Stimulated activated CD8-positive, alpha-beta memory T cell treated with anti-CD3 and anti-CD28 coated beads, Interleukin-12 subunit alpha, Interleukin-12 subunit beta, amount 100 ng/mL, for 1 hour (primary cell): ENCODE measurements around the gene KCNG3.
"Not testable (repeated sequence)": the region's sequence is repeated elsewhere in the genome, so short reads cannot be mapped to it uniquely, and the experiment has no call there.

ENCODE experiments used
- DNase-seq: peaks from one replicate; pipeline ENCODE4 v3.0.0-alpha.2; 2020; ENCODE audit warnings: low read depth

The KCNG3 gene

DNA sequence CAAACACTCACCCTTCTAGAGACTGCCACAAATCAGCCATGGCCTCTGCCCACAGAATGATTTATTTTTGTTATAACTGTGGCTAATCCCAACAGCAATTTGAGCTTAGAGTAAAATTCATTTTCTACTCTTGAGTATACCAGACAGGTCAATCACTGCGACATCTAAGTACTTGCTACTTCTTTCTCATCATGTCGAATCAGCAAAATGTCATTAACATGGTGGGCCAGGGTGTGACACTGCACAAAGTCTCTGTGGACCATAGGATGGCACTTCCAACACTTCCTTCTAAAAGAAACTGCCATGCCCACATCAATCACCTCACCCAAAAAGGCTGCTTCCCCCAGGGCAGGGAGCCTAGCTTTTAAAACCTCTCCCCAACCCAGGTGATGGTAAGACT is 64.4 kb downstream of the KCNG3 start:
- no peak for DNase-seq

DNA sequence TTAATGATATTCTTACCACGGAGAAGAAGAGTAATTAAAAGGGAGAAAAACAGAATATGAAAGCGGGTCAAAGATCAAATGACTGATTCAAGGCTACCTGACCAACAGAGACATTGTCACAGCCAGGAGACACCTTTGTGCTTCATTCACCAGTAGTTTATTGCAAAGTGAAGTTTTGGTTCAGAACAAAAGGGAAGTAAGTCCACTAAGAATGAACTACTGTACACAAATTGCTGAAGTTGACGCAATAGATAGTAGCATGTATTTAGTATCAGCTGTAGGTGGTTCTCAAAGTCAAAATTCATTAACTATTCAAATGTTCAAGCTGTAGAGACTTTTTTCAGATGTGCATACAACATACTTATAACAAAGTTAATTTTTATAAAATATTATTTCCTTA is 68.1 kb downstream of the KCNG3 start:
- no peak for DNase-seq

DNA sequence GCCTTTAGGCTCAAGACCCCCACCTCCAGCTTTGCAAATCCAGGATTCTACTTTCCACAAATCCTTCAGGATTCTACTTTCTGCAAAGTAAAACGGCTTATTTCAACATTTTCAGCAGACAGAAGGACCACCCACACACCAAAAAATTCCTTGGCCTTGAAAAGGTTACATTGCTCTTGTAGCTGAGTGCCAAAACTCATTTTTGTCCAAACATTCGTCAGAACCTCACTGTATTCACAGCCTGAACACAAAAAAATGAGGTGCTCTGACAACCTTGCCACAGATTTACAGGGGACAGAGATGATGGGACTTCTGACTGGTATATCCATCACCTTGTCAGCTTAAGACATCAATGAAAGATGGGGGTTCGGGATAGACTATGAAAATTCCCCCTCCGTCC is 69.7 kb downstream of the KCNG3 start:
- no peak for DNase-seq

DNA sequence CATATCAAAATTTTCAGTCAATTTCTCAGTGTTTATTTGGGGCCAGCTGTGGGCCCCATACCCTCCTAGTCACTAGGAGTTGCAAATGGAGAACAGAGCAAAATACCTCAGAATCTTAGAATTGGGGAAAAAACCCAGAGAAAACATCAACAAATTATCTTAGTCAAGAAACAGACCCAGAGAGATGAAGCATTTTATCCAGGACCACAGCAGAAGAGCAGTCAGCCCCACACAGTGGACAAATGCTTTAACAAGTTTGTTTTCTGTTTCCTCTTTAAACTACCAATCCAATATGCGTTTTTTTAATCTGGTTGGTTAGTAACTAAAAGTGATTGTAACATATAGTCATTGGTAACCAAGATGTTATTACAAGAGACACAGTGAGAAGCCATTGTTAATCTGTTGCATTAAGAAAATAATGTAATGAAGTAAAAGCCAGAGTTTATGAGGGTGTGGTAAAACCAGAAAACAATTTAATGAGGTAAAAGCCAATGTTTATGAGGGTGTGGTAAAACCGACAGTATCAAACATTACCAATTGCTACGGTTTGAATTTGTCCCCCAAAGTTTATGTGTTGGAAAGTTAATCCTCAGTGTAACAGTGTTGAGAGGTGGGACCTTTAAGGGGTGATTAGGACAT is 72.1 kb downstream of the KCNG3 start:
- DNase-seq: no peak

DNA sequence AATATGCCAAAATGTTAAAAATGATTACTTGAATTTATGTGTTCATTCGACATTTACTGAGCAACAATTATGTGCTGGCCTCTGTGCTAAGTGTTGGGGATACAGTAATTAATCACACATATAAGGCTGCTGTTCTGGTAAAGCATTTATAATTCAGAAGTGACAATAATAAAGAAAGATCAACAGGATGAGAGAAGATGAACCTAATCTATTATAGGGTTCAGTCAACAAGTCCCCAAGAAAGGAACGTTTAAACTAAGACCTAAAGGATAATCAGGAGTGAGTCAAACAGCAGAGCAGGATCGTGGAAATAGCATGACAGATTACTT is 72.7 kb downstream of the KCNG3 start:
- no peak for DNase-seq

GRCh38 chr2:42414648-42415047 is 79.1 kb downstream of the KCNG3 start:
- DNase-seq: no peak

DNA sequence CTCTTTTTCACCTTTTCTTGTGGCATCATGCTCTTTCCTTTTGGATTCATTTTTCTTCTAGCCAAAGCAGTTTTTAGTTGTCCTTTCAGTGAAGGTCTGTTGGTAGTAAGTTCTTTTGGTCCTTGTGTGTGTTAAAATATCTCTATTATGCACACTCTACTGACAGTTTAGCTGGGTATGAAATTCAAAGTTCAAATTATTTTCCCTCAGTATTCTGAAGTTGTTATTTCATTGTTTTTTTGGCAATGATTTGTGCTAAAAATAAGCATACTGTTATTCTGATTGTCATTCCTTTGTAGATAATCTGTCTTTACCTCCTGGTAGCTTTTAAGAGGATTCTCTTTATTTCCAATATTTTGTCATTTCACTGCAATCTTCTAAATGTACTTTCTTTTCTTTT is 79.6 kb downstream of the KCNG3 start:
- no peak for DNase-seq

- no peak for DNase-seq
These were observed 82.9 kb downstream of the KCNG3 start for GRCh38 chr2:42410742-42411514.

GRCh38 chr2:42408009-42408408 is 85.8 kb downstream of the KCNG3 start:
- DNase-seq: no peak

DNA sequence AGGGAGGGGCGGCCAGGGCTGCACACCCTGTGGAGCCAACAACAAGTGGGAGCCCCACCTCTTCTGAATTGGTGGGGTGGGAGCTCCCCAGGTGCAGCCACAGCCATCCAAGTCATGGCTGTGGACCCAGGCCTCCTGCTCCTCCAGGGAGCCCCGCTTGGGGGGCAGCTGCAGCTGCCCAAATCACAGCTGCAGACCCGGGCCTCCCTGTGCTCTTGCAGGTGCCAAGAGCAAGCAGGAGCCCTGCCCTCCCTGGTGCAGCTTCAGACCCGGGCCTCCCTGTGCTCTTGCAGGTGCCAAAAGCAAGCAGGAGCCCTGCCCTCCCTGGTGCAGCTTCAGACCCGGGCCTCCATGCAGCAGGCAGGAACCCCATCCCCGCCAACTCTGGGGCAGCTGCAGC is 86.3 kb downstream of the KCNG3 start:
- DNase-seq: no peak

- no peak for DNase-seq
These were observed 89.1 kb downstream of the KCNG3 start for GRCh38 chr2:42404676-42405075.

DNA sequence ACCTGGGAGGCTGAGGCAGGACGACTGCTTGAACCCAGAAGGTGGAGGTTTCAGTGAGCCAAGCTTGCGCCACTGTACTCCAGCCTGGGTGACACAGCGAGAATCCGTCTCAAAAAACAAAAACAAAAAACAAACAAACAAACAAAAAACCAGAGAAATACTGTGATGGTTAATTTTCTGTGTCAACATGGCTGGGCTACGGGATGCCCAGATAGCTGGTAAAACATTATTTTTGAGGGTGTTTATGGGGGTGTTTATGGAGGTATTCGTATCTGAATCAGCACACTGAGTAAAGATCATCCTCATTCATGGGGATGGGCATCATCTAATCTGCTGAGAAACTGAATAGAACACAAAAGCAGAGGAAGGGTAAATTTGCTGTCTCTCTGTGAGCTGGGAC is 92.0 kb downstream of the KCNG3 start:
- no peak for DNase-seq

DNA sequence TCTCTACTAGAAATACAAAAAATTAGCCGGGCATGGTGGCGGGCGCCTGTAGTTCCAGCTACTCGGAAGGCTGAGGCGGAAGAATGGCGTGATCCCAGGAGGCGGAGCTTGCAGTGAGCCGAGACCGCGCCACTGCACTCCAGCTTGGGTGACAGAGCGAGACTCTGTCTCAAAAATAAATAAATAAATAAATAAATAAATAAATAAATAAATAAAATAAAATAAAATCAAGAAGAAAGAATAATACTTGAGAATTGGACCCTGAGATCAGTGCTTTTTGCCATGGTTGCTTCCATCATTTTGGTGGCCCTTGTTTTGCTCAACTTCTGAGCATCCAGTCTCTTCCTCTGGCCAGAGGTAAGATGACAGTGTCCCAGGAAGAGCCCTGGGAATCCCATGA is 95.7 kb downstream of the KCNG3 start:
- not testable (repeated sequence) for DNase-seq

DNA sequence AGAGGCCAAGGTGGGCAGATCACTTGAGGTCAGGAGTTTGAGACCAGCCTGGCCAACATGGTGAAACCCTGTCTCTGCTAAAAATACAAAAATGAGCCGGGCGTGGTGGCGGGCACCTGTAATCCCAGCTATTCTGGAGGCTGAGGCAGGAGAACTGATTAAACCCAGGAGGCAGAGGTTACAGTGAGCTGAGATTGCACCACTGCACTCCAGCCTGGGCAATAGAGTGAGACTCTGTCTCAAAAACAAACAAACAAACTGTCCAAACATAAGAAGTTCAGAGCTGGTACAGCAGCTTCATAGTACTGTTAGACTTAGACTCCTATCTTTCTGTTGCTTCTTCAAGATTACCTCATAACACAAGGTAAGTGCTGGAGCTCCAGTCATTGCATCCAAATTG is 100.5 kb downstream of the KCNG3 start:
- DNase-seq: not testable (repeated sequence)

DNA sequence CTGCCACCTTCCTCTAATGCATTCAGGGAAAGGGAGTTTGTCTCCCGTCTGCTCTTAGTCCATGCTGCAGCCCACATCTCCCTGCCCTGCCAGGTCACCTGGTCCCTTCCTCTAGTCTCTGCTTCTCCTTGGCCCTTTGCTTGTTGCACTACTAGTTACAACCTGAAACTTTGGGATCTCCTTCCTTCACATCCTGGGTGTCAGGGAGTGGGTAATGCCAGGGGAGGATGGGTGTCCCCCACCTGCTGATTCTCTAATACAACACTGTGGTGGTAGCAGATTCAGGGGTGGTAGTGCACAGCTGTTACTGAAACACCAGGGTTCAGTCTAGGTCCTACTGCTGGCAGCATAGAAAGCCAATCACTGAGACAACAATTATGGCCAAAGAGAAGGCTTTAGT is 101.6 kb downstream of the KCNG3 start:
- DNase-seq: no peak
